Activated CD4-positive, alpha-beta T cell treated with anti-CD3 and anti-CD28 coated beads for 4 hours (primary cell): ENCODE measurements around the gene ZFAND3.
A peak's percentile ranks its signal among the peaks of the same experiment; 100 is the strongest.
"Not testable (repeated sequence)": the region's sequence is repeated elsewhere in the genome, so short reads cannot be mapped to it uniquely, and the experiment has no call there.

ENCODE experiments used
- DNase-seq, 2 donors: peaks; one replicate each; pipeline ENCODE4 v3.0.0-alpha.2; 2020

Gene ZFAND3

GRCh38 chr6:38020593-38020992 lies 201.1 kb downstream of the ZFAND3 start:
- DNase-seq = no peak

DNA sequence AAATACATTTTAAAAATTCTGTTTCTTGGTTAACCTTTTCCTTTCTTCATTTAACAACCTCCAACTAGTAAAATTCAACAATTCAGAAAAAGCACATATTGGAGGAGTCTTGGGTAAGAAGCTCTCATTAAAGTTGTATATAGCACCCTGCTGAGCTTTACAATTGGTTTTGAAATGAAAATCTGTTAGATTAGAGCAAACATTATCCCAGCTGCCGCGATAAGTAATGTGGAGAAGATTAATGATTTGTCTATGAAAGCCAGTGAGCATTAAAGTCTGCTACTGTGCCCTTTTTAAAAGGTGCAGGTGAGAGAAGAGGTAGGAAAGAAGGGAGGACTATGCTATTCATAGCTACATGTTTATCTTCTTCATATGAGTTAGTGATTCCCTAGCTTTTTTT lies 201.5 kb downstream of the ZFAND3 start:
- no peak for DNase-seq

DNA sequence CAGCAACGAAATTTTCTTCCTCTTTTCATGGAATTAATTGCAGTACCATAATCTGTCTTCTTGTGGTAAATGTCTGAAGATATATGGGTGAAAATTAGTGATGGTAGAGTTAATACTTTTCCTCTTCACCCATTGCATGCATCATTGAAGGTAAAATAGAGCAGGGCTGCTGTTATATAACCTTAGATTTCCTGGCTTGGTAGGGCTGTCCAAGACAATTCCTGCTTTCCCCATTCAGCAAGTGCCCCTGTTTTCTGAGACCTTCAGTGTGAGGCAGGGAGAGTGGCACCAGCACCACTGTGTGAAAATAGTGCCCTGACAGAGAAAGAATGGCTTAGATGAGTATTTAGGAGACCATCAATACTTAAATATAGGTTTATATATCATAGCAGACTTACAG lies 202.0 kb downstream of the ZFAND3 start:
- no peak for DNase-seq

- no peak for DNase-seq
These were observed 203.2 kb downstream of the ZFAND3 start for GRCh38 chr6:38022688-38023087.

GRCh38 chr6:38024908-38025307 lies 205.4 kb downstream of the ZFAND3 start:
- DNase-seq = no peak

- DNase-seq = no peak
These were observed 205.9 kb downstream of the ZFAND3 start for GRCh38 chr6:38025451-38025850.

DNA sequence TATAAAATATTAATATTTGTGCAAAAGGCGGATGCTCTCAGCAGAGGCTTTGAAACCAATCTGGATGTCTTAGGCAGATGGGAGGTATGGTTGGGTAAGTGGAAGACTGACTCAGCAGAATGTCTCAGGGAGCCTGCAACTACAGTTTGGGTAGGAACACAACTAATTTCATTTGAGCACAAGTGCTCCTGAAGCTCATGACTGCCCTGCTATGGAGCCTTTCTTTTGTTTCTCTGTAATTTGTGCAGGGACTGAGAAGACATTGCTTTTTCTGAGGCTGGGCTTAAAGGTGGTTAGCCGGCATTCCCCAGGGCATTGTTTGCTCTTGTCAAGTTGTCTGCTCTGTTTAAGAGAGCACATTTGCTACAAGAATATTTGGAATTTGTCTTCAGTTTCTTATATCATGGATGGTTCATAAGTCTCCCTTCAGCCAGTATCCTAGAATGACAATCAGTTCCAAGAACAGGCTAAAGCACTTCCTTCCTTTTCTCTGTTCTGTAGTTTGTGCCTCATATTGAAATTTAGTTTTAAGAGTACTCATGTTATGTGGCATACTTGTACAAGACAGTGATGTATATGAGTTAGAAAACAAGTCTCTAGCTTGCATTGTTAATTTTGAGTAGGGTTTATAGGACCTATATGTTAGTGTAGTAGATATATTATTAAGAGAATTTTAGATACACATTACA lies 208.3 kb downstream of the ZFAND3 start:
- no peak for DNase-seq

DNA sequence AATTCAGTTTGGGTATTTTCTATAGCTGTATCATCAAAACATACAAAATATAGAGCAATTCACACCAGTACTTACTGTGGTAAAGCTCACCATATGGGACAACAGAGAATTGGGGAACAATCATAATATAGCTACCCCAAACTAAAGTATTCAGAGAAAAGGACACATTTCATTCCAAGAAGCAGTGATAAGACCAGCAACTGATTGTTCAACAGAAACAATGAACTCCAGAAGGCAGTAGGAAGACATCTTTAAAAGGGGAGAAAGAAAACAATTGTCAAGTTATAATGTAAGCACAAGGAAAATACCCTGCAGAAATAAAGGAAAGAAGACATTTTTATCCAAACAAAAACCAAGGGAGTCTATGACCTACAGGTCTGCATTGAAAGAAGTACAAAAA lies 210.9 kb downstream of the ZFAND3 start:
- DNase-seq = no peak

- no peak for DNase-seq
These were observed 213.3 kb downstream of the ZFAND3 start for GRCh38 chr6:38032797-38033196.

DNA sequence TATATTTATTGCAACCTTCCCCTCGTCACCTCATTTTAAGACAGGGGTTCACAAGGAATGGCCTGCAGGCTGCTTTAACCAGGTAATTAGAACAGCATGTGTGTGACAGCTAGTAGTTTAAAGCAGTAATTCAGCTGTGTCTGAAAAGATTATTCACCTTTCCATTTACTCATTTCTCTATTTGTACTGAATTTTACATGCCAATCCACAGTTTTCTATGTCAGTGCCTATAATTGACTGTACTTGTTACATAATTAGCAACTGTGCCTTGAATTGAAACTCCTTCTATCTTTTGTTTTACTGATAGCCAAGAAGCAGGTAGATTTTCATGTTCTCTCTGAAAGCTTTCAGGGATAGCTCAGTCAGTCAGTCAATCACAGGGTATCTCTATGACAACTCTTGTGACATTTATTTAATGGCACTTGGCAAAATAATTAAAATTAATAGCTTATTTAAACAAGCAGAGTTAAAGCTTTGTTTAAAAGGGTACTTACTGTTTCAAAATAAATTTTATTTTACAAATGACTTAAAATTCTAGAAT lies 214.0 kb downstream of the ZFAND3 start:
- no peak for DNase-seq

DNA sequence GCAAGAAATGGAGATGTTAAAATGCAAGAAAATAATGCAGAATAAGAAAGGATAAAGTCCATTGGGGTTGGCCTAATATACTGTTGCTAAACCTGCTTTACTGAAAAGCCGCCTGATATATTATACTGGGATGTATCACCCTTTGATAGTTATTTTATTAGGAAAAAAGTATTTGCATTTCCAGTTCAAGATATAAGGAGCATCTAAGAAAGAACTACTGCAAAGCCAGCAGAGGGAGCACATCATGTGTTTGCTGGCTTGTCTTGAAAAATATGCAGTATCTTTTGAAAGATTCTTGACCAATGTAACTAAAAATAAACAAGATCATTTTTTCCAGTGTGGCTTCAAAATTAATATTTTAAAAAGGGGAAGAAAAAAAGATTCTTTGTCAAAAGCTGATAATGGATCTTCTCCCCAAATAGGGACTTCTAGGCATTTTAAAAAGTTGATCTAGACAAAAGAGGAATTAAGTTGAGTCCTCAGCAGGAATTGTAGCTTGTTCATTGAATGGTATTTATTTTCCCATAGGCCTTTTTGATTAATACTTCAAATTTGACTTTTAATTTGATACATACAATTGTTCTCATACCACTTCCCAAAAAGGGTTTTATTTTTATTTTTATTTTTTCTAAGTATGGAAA lies 214.9 kb downstream of the ZFAND3 start:
- peak in 1 of 2 donors; percentile 6 for DNase-seq

DNA sequence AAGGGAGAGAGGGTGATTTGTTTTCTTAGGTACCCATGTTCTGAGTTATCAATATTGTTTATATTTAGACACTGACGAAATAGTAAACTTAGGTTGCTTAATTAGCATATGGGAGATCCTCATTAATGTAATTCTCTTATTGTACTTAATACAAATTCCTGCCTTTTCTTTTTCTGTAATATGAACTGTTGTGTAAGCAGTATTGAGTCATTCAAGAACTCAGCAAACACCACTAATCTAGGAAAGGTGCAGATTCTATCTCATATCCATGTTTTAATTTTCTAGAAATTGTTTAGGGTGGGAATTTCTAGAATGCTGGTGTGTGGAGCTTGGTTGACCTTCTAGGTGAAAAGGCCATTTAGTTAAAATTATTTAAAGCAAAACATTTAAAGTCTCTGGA lies 216.0 kb downstream of the ZFAND3 start:
- no peak for DNase-seq

GRCh38 chr6:38039502-38039901 lies 220.0 kb downstream of the ZFAND3 start:
- no peak for DNase-seq

- DNase-seq = no peak
These were observed 220.7 kb downstream of the ZFAND3 start for GRCh38 chr6:38040254-38040653.

- no peak for DNase-seq
These were observed 223.8 kb downstream of the ZFAND3 start for GRCh38 chr6:38043259-38043753.

DNA sequence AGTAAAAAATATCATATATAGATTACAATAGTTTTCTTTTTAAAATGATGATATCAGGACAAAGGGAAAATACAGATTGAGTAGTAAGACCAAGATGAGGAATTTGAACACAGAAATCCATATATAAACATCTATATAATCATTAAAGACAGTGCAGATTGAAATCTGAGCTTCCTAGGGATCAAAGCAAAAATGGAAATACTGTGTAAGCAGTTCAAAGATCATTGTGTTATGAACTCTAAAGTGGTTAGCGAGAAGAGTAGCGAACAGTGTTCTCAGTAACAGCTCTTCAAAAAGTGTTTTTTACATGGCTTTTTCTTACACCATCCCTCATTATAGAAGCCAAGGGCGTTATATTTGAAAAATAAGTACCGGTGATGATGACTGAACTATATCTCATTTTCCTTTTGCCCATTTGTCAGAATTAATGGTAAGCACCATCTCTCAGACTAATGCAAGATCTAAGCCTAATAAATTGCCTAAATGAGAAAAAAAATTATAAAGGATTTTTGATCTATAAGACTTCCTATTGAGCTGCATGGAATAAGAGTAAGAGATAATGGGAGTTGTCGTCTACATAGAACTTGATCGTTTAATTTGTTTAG lies 226.3 kb downstream of the ZFAND3 start:
- DNase-seq = no peak

GRCh38 chr6:38047562-38047961 lies 228.0 kb downstream of the ZFAND3 start:
- DNase-seq = no peak

DNA sequence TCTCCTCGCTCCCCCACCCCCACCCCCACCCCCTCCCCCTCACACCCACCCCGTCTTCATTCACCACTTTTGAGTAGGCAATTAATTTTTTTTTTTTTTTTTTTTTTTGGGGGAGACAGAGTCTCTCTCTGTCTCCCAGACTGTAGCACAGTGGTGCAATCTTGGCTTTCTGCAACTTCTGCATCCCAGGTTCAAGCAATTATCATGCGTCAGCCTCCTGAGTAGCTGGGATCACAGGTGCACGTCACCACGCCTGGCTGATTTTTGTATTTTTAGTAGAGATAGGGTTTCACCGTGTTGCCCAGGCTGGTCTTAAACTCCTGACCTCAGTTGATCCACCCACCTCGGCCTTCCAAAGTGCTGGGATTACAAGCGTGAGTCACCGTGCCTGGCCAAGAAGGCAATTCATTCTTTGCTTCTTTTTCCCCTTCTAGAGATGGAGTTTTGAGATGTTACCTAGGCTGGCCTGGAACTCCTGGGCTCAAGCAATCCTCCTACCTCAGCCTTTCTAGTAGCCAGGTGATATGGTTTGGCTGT lies 230.4 kb downstream of the ZFAND3 start:
- DNase-seq = not testable (repeated sequence)

- no peak for DNase-seq
These were observed 232.4 kb downstream of the ZFAND3 start for GRCh38 chr6:38051819-38052434.

GRCh38 chr6:38054527-38055202 lies 235.1 kb downstream of the ZFAND3 start:
- DNase-seq = no peak

- DNase-seq = no peak
These were observed 235.7 kb downstream of the ZFAND3 start for GRCh38 chr6:38055203-38055589.

- DNase-seq = no peak
These were observed 236.8 kb downstream of the ZFAND3 start for GRCh38 chr6:38056361-38056760.

DNA sequence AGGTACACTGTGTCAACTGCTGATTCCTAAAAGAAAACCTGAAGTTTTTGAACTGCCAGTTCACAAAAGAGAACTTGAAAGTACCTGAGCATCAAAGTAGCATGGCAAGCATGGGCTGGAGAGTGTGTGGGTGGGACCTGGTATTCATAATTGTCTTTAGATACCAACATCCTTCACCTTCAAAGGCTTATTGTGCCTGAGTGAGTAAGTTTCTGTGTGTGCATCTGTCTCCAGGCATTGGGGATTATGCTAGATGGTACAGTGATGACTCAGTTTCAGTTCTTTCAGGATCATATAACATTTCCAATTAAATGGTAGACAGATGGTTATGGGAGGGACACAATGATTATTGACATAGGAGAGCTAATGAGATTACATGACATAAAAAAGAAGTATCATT lies 238.5 kb downstream of the ZFAND3 start:
- peak; percentile 51 to 55 for DNase-seq
